Neuronal stem cell (in vitro differentiated cells): ENCODE measurements around the gene ARHGAP31.
"Not testable (repeated sequence)": the region's sequence is repeated elsewhere in the genome, so short reads cannot be mapped to it uniquely, and the experiment has no call there.

Experiments used
- DNase-seq: peaks from one replicate; pipeline ENCODE4 v3.0.0-alpha.2; 2013; ENCODE audit warnings: low spot score
- H2AFZ ChIP-seq: one replicate; pipeline ENCODE4 v1.6.1; 2013; ENCODE audit warnings: mild to moderate bottlenecking, low read length, inconsistent platforms
- H2AK5ac ChIP-seq: 2 replicates; pipeline ENCODE4 v1.6.1; 2013; ENCODE audit warnings: low read depth, mild to moderate bottlenecking, inconsistent platforms, low read length, moderate library complexity, mixed read lengths
- H2BK120ac ChIP-seq: 2 replicates; pipeline ENCODE4 v1.6.1; 2013; ENCODE audit warnings: low read depth, mild to moderate bottlenecking, inconsistent platforms, low read length, moderate library complexity, mixed read lengths
- H2BK12ac ChIP-seq: one replicate; pipeline ENCODE4 v1.6.1; 2013; ENCODE audit warnings: low read length, inconsistent platforms
- H2BK15ac ChIP-seq: 2 replicates; pipeline ENCODE4 v1.6.1; 2013; ENCODE audit warnings: mild to moderate bottlenecking, low read length, inconsistent platforms, mixed read lengths
- H2BK5ac ChIP-seq: one replicate; pipeline ENCODE4 v1.6.1; 2013; ENCODE audit warnings: inconsistent platforms, mild to moderate bottlenecking, low read length, moderate library complexity
- H3K14ac ChIP-seq: one replicate; pipeline ENCODE4 v1.6.1; 2013; ENCODE audit warnings: low read length, inconsistent platforms
- H3K18ac ChIP-seq: 2 replicates; pipeline ENCODE4 v1.6.1; 2013; ENCODE audit warnings: low read length, inconsistent platforms
- H3K23ac ChIP-seq: 2 replicates; pipeline ENCODE4 v1.6.1; 2013; ENCODE audit warnings: low read depth, mild to moderate bottlenecking, mixed read lengths, low read length, inconsistent platforms; ENCODE audit not compliant: poor library complexity
- H3K27ac ChIP-seq: replicated peaks from 3 replicates; pipeline ENCODE4 v1.5.1; 2013; ENCODE audit warnings: low read length, inconsistent platforms
- H3K27me3 ChIP-seq, 3 experiments: 2 replicates each; pipeline ENCODE4 v1.6.1; 2013; ENCODE audit warnings: low read length in 3 of 3, mild to moderate bottlenecking in 2 of 3, inconsistent platforms in 1 of 3, low read depth in 1 of 3, mixed read lengths in 1 of 3, moderate library complexity in 1 of 3; ENCODE audit not compliant: control insufficient read depth in 3 of 3, insufficient read depth in 3 of 3
- H3K36me3 ChIP-seq, 2 donors: replicated peaks in 1 of 2; 2 replicates each; pipeline ENCODE4 v1.6.1; 2013; ENCODE audit warnings: low read length in 2 of 2; ENCODE audit not compliant: control insufficient read depth in 2 of 2, insufficient read depth in 2 of 2
- H3K4ac ChIP-seq: 2 replicates; pipeline ENCODE4 v1.6.1; 2013; ENCODE audit warnings: inconsistent platforms, mild to moderate bottlenecking, low read length, moderate library complexity
- H3K4me1 ChIP-seq, 2 donors: 1 replicate in 1 of 2; 2 replicates in 1 of 2; pipeline ENCODE4 v1.6.1; 2013; ENCODE audit warnings: low read length in 2 of 2, low read depth in 1 of 2; ENCODE audit not compliant: control insufficient read depth in 2 of 2, insufficient read depth in 1 of 2
- H3K4me2 ChIP-seq: one replicate; pipeline ENCODE4 v1.6.1; 2013; ENCODE audit warnings: mild to moderate bottlenecking, low read length, inconsistent platforms; ENCODE audit not compliant: insufficient read depth, poor library complexity, severe bottlenecking
- H3K4me3 ChIP-seq, 2 donors: 2 replicates each; pipeline ENCODE4 v1.5.1; 2013; ENCODE audit warnings: low read length in 2 of 2, mild to moderate bottlenecking in 2 of 2, inconsistent platforms in 1 of 2, moderate library complexity in 1 of 2
- H3K79me1 ChIP-seq: one replicate; pipeline ENCODE4 v1.6.1; 2013; ENCODE audit warnings: low read depth, mild to moderate bottlenecking, inconsistent platforms, low read length, moderate library complexity
- H3K9ac ChIP-seq: one replicate; pipeline ENCODE4 v1.6.1; 2013; ENCODE audit warnings: mild to moderate bottlenecking, low read depth, low read length, inconsistent platforms; ENCODE audit not compliant: poor library complexity
- H3K9me3 ChIP-seq, 2 donors: replicated peaks in 1 of 2; 2 replicates each; pipeline versions ENCODE3 to v1.6.1; 2013; ENCODE audit warnings: low read length in 2 of 2, mild to moderate bottlenecking in 2 of 2, inconsistent platforms in 1 of 2, low read depth in 1 of 2, mixed read lengths in 1 of 2, moderate library complexity in 1 of 2; ENCODE audit not compliant: control insufficient read depth in 2 of 2, insufficient read depth in 1 of 2
- H4K8ac ChIP-seq: one replicate; pipeline ENCODE4 v1.6.1; 2013; ENCODE audit warnings: low read depth, mild to moderate bottlenecking, inconsistent platforms, low read length, moderate library complexity
- H4K91ac ChIP-seq: one replicate; pipeline ENCODE4 v1.6.1; 2013; ENCODE audit warnings: low read length, low read depth, mild to moderate bottlenecking, inconsistent platforms; ENCODE audit not compliant: poor library complexity
- WGBS, 2 donors: extraction: QIAGEN DNeasy Blood & Tissue Kit; methylation state at CpG; one replicate each; pipeline ENCODE4 v1.1.7; 2013; ENCODE audit warnings: missing lambda C conversion rate in 2 of 2, mixed read lengths in 1 of 2; ENCODE audit not compliant: insufficient read length in 2 of 2, insufficient replicate concordance in 1 of 2; ENCODE audit errors: extremely low coverage in 2 of 2; 5-methylcytosine and 5-hydroxymethylcytosine counted together

The ARHGAP31 gene

GRCh38 chr3:119352863-119353527 is 58.8 kb downstream of the ARHGAP31 start:
- Histone ChIP-seq H3K4me1 (peaks cover 27 to 32% of the 10 kb centered on the region in 2 donors), H2BK15ac (no peak overlapping the region), H3K4me2 (no peak overlapping the region), H3K9me3 (peaks cover 0 to 5% of the 10 kb centered on the region in 2 donors), H3K14ac (no peak overlapping the region), H3K36me3 (no peaks in the 10 kb centered on the region), H4K8ac (no peak overlapping the region), H2BK5ac (no peak overlapping the region), H2BK120ac (no peak overlapping the region), H4K91ac (no peak overlapping the region), H3K23ac (no peak overlapping the region), H3K27me3 (no peaks in the 10 kb centered on the region), H3K4me3 (no peak overlapping the region), H3K9ac (no peak overlapping the region), H2BK12ac (no peak overlapping the region), H3K27ac (no peak overlapping the region), H3K79me1 (no peaks in the 10 kb centered on the region), H3K18ac (no peak overlapping the region), H3K4ac (no peak overlapping the region), H2AFZ (no peak overlapping the region), H2AK5ac (no peak overlapping the region)
- no CpG with 5 or more reads among the region's 6 CpGs for WGBS, 2 donors
- no peak for DNase-seq

GRCh38 chr3:119355608-119356007 is 61.4 kb downstream of the ARHGAP31 start:
- H2BK5ac ChIP-seq, H2AFZ ChIP-seq, H3K4ac ChIP-seq, H3K4me3 ChIP-seq, H4K91ac ChIP-seq, H3K18ac ChIP-seq, H3K4me2 ChIP-seq, H2AK5ac ChIP-seq, H4K8ac ChIP-seq, H2BK15ac ChIP-seq, H3K9me3 ChIP-seq, H3K27ac ChIP-seq, H3K14ac ChIP-seq, H3K36me3 ChIP-seq, H3K79me1 ChIP-seq, H3K27me3 ChIP-seq, H2BK120ac ChIP-seq, H2BK12ac ChIP-seq, H3K23ac ChIP-seq, H3K9ac ChIP-seq, DNase-seq: not testable (repeated sequence)
- no CpG with 5 or more reads among the region's 5 CpGs for WGBS, 2 donors
- peaks cover 26 to 34% of the 10 kb centered on the region in 2 donors for H3K4me1 ChIP-seq

- H3K4me2 ChIP-seq: no peak overlapping the region
- H3K4ac ChIP-seq: no peak overlapping the region
- no peak overlapping the region for H4K8ac ChIP-seq
- H3K4me3 ChIP-seq: no peak overlapping the region
- no peak overlapping the region for H2AK5ac ChIP-seq
- H2BK12ac ChIP-seq: no peak overlapping the region
- no peaks in the 10 kb centered on the region for H3K36me3 ChIP-seq
- no peak for DNase-seq
- H2BK5ac ChIP-seq: no peak overlapping the region
- no peak overlapping the region for H3K23ac ChIP-seq
- no peaks in the 10 kb centered on the region for H3K79me1 ChIP-seq
- no peak overlapping the region for H3K9ac ChIP-seq
- H3K4me1 ChIP-seq: peaks cover 18 to 29% of the 10 kb centered on the region in 2 donors
- H2AFZ ChIP-seq: no peak overlapping the region
- no peak overlapping the region for H2BK15ac ChIP-seq
- no peaks in the 10 kb centered on the region for H3K9me3 ChIP-seq
- no peaks in the 10 kb centered on the region for H3K27me3 ChIP-seq
- H4K91ac ChIP-seq: no peak overlapping the region
- no peak overlapping the region for H2BK120ac ChIP-seq
- no peak overlapping the region for H3K18ac ChIP-seq
- no peak overlapping the region for H3K27ac ChIP-seq
- no peak overlapping the region for H3K14ac ChIP-seq
Measured at GRCh38 chr3:119356646-119357045, 62.5 kb downstream of the ARHGAP31 start.

- Histone ChIP-seq H4K8ac (no peak overlapping the region), H4K91ac (no peak overlapping the region), H3K9me3 (no peaks in the 10 kb centered on the region), H2BK12ac (no peak overlapping the region), H3K23ac (no peak overlapping the region), H3K14ac (no peak overlapping the region), H2AK5ac (no peak overlapping the region), H3K4me1 (peaks cover 12 to 24% of the 10 kb centered on the region in 2 donors), H3K27ac (no peak overlapping the region), H3K79me1 (no peaks in the 10 kb centered on the region), H2BK120ac (no peak overlapping the region), H2AFZ (peak overlapping the region; percentile 73), H3K4ac (no peak overlapping the region), H2BK5ac (no peak overlapping the region), H2BK15ac (no peak overlapping the region), H3K4me2 (no peak overlapping the region), H3K4me3 (no peak overlapping the region), H3K27me3 (no peaks in the 10 kb centered on the region), H3K18ac (no peak overlapping the region), H3K36me3 (no peaks in the 10 kb centered on the region), H3K9ac (no peak overlapping the region)
- WGBS, 2 donors: no CpG with 5 or more reads among the region's 6 CpGs
- DNase-seq: no peak
Measured at GRCh38 chr3:119357190-119357589, 63.0 kb downstream of the ARHGAP31 start.
